NCI-H146 treated with DMSO at 0.1 percent for 48 hours (cell line): ENCODE data around the gene PRAMEF5.
"Not testable (repeated sequence)": the region's sequence is repeated elsewhere in the genome, so short reads cannot be mapped to it uniquely, and the experiment has no call there.

Source experiments
- DNase-seq: peaks from one replicate; lab custom pipeline; 2025; ENCODE audit not compliant: unreplicated experiment; lab: John Stamatoyannopoulos, UW

PRAMEF5 gene

GRCh38 chr1:13253898-13254297 is at the start of gene PRAMEF5:
TSS of gene PRAMEF5 (plus strand) at chr1:13254198. CDS start at chr1:13259269, 5,071 bp downstream.
- DNase-seq, result not testable (repeated sequence)

GRCh38 chr1:13208712-13209111 is 45.3 kb upstream of the PRAMEF5 start:
- not testable (repeated sequence) for DNase-seq

- not testable (repeated sequence) for DNase-seq
These were observed 37.4 kb upstream of the PRAMEF5 start for GRCh38 chr1:13216619-13217018.

- DNase-seq, result not testable (repeated sequence)
These were observed 34.8 kb upstream of the PRAMEF5 start for GRCh38 chr1:13219203-13219602.

GRCh38 chr1:13222788-13223187 is 31.2 kb upstream of the PRAMEF5 start:
- not testable (repeated sequence) for DNase-seq

- DNase-seq, result no peak
These were observed 29.4 kb upstream of the PRAMEF5 start for GRCh38 chr1:13224480-13225060.

GRCh38 chr1:13225675-13226204 is 28.3 kb upstream of the PRAMEF5 start, which contains the start of gene PRAMEF18:
TSS of gene PRAMEF18 (minus strand) at chr1:13226154. CDS start at chr1:13226106, 48 bp downstream.
- DNase-seq, result not testable (repeated sequence)

- not testable (repeated sequence) for DNase-seq
These were observed 26.5 kb upstream of the PRAMEF5 start for GRCh38 chr1:13227271-13228055.

GRCh38 chr1:13228343-13228781 is 25.6 kb upstream of the PRAMEF5 start:
- no peak for DNase-seq

- DNase-seq, result not testable (repeated sequence)
These were observed 23.9 kb upstream of the PRAMEF5 start for GRCh38 chr1:13230096-13230495.

GRCh38 chr1:13230601-13231000 is 23.4 kb upstream of the PRAMEF5 start:
- not testable (repeated sequence) for DNase-seq

- DNase-seq, result not testable (repeated sequence)
These were observed 22.8 kb upstream of the PRAMEF5 start for GRCh38 chr1:13231061-13231750.

GRCh38 chr1:13232056-13232455 is 21.9 kb upstream of the PRAMEF5 start:
- DNase-seq, result not testable (repeated sequence)

- DNase-seq, result not testable (repeated sequence)
These were observed 19.9 kb upstream of the PRAMEF5 start for GRCh38 chr1:13234057-13234456.

GRCh38 chr1:13237572-13237971 is 16.4 kb upstream of the PRAMEF5 start:
- DNase-seq, result not testable (repeated sequence)

- DNase-seq, result not testable (repeated sequence)
These were observed 14.4 kb upstream of the PRAMEF5 start for GRCh38 chr1:13239633-13240032.

GRCh38 chr1:13243536-13244263 is 10.3 kb upstream of the PRAMEF5 start:
- not testable (repeated sequence) for DNase-seq

GRCh38 chr1:13245841-13246553 is 8.0 kb upstream of the PRAMEF5 start:
- not testable (repeated sequence) for DNase-seq

- DNase-seq, result not testable (repeated sequence)
These were observed 7.5 kb upstream of the PRAMEF5 start for GRCh38 chr1:13246554-13246871.

- DNase-seq, result not testable (repeated sequence)
These were observed 6.9 kb upstream of the PRAMEF5 start for GRCh38 chr1:13247122-13247521.
